GM10248 (cell line): ENCODE measurements around the gene TNNT2.

ENCODE experiments used
- CTCF ChIA-PET: fragments of 300-600 bp; sonication (Branson Sonifier 250); formaldehyde crosslinking; extraction: SDS; loops from one replicate; lab custom pipeline; 2021; ENCODE audit warnings: antibody characterized with exemption; lab: Yijun Ruan, JAX
- POLR2A ChIA-PET: fragments of 350-650 bp; sonication (Branson Sonifier 250); formaldehyde crosslinking; extraction: SDS; loops from one replicate; lab custom pipeline; 2020; ENCODE audit warnings: antibody characterized with exemption; lab: Yijun Ruan, JAX
- DNase-seq: peaks from one replicate; pipeline ENCODE4 v3.0.0; 2012; ENCODE audit errors: extremely low spot score
- CTCF ChIP-seq: IDR thresholded peaks from 2 replicates; pipeline ENCODE4 v1.5.1; 2012; ENCODE audit warnings: mild to moderate bottlenecking, low read depth; ENCODE audit errors: extremely low read depth, missing control alignments, control extremely low read depth

The TNNT2 gene

GRCh38 chr1:201362906-201363305 lies 14.6 kb downstream of the TNNT2 start:
- TF ChIP-seq CTCF: no peak
- no peak for DNase-seq
- ChIA-PET CTCF (interaction anchor here (0.9 to 5.1 kb wide), 12 partner anchors 9 to 119 kb away, joined by 3 to 40 read pairs (median 8); no protein-coding TSS in a partner anchor), POLR2A (no interaction called here)

- peak; percentile 82 for DNase-seq
- ChIA-PET CTCF (interaction anchor here (1.0 to 5.1 kb wide), 20 partner anchors 9 to 187 kb away, joined by 3 to 40 read pairs (median 6); no protein-coding TSS in a partner anchor), POLR2A (no interaction called here)
- peak; percentile 71 for TF ChIP-seq CTCF
These were observed 15.6 kb downstream of the TNNT2 start for GRCh38 chr1:201361652-201362504.

- TF ChIP-seq CTCF: no peak
- no peak for DNase-seq
- POLR2A ChIA-PET: no interaction called here
- CTCF ChIA-PET: interaction anchor here (0.9 to 5.1 kb wide), 17 partner anchors 10 to 186 kb away, joined by 3 to 40 read pairs (median 6); no protein-coding TSS in a partner anchor
These were observed 16.4 kb downstream of the TNNT2 start for GRCh38 chr1:201360901-201361651.

- ChIA-PET POLR2A (no interaction called here), CTCF (interaction anchor here (0.9 to 5.1 kb wide), 13 partner anchors 11 to 186 kb away, joined by 3 to 40 read pairs (median 10); no protein-coding TSS in a partner anchor)
- TF ChIP-seq CTCF: no peak
- DNase-seq: no peak
These were observed 17.0 kb downstream of the TNNT2 start for GRCh38 chr1:201360486-201360885.

GRCh38 chr1:201359873-201360210 lies 17.6 kb downstream of the TNNT2 start:
- no peak for TF ChIP-seq CTCF
- POLR2A ChIA-PET: no interaction called here
- CTCF ChIA-PET: interaction anchor here (0.7 to 4.4 kb wide), 7 partner anchors 12 to 108 kb away, joined by 3 to 40 read pairs (median 15); no protein-coding TSS in a partner anchor
- no peak for DNase-seq

- POLR2A ChIA-PET: no interaction called here
- DNase-seq: no peak
- no peak for TF ChIP-seq CTCF
- CTCF ChIA-PET: interaction anchor here (0.7 to 4.4 kb wide), 6 partner anchors 11 to 108 kb away, joined by 3 to 40 read pairs (median 4); no protein-coding TSS in a partner anchor
These were observed 18.2 kb downstream of the TNNT2 start for GRCh38 chr1:201359031-201359872.
